Suprapubic skin (tissue), 3 donors: ENCODE results near the gene TP53INP2.

Experiments
- EP300 ChIP-seq: sonication (generic); formaldehyde crosslinking; IDR thresholded peaks from one replicate; pipeline ENCODE4 v1.6.1; 2017; ENCODE audit warnings: antibody characterized with exemption
- POLR2A ChIP-seq, 2 donors: fragments of 450-650 bp; IDR thresholded peaks; one replicate each; pipeline ENCODE4 v1.6.1; 2017; ENCODE audit warnings: antibody characterized with exemption in 2 of 2, mild to moderate bottlenecking in 2 of 2, moderate library complexity in 2 of 2
- TF ChIP-seq, protein P1 (sequence below), 2 donors: fragments of 200-600 bp in 1 of 2; fragments of 450-650 bp in 1 of 2; sonication (generic) in 1 of 2; IDR thresholded peaks; one replicate each; pipeline ENCODE4 v1.5.1; 2016 to 2019; ENCODE audit warnings: antibody characterized with exemption in 2 of 2, mild to moderate bottlenecking in 1 of 2, moderate library complexity in 1 of 2

DNA sequence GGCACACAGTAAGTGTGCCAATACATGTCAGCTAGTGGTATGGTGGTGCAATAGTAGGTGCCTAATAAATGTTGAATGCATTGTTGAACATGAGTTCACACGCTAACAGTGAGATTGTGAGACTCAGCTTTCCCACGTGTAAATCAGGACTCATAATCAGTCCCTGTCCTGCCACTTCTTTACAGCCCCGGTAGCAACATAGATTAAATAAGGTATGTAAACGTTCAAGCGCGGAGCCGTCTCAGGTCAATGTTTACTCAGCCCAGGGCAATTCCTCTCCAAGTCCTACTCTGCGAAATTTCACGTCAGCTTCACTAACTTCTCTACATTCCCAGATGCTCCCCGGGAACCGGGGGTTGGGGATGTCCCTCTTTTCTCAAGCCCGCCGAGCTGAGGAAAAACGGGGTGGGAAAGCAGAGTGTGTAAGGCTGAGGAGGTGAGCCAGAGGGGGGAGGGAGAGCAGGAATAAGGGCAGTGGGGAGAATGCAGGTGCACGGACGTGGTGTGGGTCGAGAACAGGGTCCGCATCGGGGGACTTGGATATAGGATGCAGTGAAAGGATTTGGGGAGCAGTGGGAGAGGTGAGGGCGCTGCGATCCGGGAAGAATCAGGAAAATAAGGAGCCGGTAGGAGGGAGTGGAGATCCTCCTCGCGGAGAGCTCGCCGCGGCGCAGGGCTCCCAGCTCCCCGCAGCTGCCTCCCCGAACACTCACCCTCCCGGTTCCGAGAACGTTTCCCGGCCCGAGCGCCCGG is 544 bp upstream of the TP53INP2 start:
- TF ChIP-seq, protein P1, sequence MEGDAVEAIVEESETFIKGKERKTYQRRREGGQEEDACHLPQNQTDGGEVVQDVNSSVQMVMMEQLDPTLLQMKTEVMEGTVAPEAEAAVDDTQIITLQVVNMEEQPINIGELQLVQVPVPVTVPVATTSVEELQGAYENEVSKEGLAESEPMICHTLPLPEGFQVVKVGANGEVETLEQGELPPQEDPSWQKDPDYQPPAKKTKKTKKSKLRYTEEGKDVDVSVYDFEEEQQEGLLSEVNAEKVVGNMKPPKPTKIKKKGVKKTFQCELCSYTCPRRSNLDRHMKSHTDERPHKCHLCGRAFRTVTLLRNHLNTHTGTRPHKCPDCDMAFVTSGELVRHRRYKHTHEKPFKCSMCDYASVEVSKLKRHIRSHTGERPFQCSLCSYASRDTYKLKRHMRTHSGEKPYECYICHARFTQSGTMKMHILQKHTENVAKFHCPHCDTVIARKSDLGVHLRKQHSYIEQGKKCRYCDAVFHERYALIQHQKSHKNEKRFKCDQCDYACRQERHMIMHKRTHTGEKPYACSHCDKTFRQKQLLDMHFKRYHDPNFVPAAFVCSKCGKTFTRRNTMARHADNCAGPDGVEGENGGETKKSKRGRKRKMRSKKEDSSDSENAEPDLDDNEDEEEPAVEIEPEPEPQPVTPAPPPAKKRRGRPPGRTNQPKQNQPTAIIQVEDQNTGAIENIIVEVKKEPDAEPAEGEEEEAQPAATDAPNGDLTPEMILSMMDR (IDR thresholded peaks at IDR 0.05), result no peak
- TF ChIP-seq POLR2A (IDR thresholded peaks at IDR 0.05) (no peak), EP300 (no peak)
